Measurements from ENCODE around the gene SPARCL1. TPM values are rescaled to one million over a fixed set of nuclear protein-coding genes. Genes with fewer than 3 reads are reported as not detected.

Gene SPARCL1
- polyA plus RNA-seq, 3 donors, result 7.5 to 15.3 (median 13.0) TPM

Other genes with a start within 250 kb of the SPARCL1 start
- gene HSD17B13, start 206.5 kb downstream of the SPARCL1 start, polyA plus RNA-seq (ENCODE audit: insufficient read length in 3 of 3), result under 1 TPM; 0.25 to 0.39 (median 0.35) TPM
- 10 to 100 TPM; 48.9 to 70.0 (median 53.9) TPM for gene HSD17B11, start 138.2 kb downstream of the SPARCL1 start, polyA plus RNA-seq (ENCODE audit: insufficient read length in 3 of 3)
- gene NUDT9, start 106.8 kb downstream of the SPARCL1 start, polyA plus RNA-seq (ENCODE audit: insufficient read length in 3 of 3), result 10 to 100 TPM; 66.1 to 74.1 (median 69.7) TPM
- gene DSPP, start 79.2 kb upstream of the SPARCL1 start, polyA plus RNA-seq (ENCODE audit: insufficient read length in 3 of 3), result under 1 TPM in 2 of 3 donors, not detected in 1; 0.03 to 0.08 TPM
- under 1 TPM in 2 of 3 donors, not detected in 1; 0.04 to 0.14 TPM for gene DMP1, start 120.9 kb upstream of the SPARCL1 start, polyA plus RNA-seq (ENCODE audit: insufficient read length in 3 of 3)

All from renal cortex interstitium (tissue), 3 donors.